Islet of Langerhans (tissue), 1 donor: ENCODE results near the gene PPARG.
"Not testable (repeated sequence)": the region's sequence is repeated elsewhere in the genome, so short reads cannot be mapped to it uniquely, and the experiment has no call there.

ENCODE experiments used
- FAIRE-seq: peaks from one replicate; lab custom pipeline; 2011; peaks lifted over from hg19 to GRCh38; lab: Jason Lieb, UNC

Gene PPARG

GRCh38 chr3:12279591-12280326 lies 9.1 kb upstream of the PPARG start:
- FAIRE-seq: no peak

DNA sequence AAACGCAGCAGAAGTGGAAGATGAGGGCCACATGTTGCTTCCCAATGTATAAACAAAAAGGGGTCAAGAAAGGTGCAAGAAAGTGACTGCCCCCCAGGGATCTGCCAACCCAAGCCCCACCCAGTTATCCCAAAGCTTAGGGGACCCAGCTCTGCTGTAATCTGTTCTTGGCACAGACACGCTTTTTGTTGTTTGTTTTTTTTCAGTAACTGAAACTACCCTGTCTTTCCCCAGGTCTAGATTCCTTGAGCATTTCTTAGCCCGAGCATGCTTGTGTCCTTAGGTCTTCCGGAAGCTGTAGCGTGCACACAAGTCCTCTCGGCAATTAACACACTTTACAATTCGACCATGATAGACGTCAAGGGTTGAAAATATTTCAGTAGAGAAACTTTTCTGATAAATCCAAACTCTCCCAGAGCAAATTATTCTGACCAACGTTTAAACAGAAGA lies 8.5 kb upstream of the PPARG start:
- no peak for FAIRE-seq

GRCh38 chr3:12284591-12284990 lies 4.3 kb upstream of the PPARG start:
- no peak for FAIRE-seq

DNA sequence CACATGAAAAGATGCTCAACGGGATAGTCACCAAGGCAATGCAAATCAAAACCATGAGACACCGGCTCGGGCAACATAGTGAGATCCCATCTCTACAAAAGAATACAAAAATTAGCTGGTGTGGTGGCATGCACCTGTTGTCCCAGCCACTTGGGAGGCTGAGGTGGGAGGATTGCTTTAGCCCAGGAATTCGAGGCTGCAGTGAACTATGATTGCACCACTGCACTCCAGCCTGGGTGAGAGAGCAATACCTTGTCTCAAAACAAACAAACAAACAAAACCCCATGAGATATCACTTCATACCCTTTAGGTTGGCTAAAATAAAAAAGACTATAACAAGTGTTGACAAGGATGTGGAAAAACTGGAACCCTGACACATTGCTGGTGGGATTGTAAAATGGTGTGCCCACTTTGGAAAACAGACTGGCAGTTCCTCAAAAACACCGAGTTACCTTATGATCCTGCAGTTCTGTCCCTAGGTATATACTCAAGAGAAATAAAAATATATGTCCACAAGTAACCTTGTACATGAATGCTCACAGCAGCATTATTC lies 3.8 kb upstream of the PPARG start:
- no peak for FAIRE-seq

GRCh38 chr3:12285779-12286178 lies 3.1 kb upstream of the PPARG start:
- not testable (repeated sequence) for FAIRE-seq

GRCh38 chr3:12286504-12286903 lies 2.4 kb upstream of the PPARG start:
- FAIRE-seq: no peak

DNA sequence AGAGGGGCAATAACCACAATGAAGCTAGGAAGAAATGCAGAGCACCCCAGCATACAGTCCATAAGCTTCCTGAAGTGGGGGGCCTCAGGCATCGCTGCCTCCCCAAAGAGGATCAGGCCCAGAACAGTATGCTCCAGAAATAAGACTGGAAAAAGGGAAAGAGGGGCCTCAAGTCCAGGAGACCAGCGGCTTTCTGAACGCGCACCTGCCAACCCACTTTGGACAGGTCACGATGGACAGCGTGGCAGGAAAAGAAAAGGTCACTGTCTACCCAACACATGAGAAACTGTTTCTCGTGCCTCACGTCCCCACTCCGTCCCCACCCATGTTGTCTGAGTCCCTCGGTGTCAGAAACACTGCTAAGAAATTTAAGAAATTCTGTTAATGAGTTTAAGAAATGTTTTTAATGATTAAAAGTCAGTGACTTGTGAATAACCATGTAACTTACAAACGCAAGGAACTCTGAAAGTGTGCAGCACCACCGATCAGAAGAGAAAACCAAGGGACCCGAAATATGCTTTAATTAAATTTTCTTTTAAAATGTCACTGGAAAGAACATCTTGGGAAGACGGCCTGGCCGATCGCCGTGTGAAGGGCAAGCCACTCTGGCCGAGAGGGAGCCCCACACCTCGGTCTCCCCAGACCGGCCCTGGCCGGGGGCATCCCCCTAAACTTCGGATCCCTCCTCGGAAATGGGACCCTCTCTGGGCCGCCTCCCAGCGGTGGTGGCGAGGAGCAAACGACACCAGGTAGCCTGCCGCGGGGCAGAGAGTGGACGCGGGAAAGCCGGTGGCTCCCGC lies 1.7 kb upstream of the PPARG start:
- no peak for FAIRE-seq

DNA sequence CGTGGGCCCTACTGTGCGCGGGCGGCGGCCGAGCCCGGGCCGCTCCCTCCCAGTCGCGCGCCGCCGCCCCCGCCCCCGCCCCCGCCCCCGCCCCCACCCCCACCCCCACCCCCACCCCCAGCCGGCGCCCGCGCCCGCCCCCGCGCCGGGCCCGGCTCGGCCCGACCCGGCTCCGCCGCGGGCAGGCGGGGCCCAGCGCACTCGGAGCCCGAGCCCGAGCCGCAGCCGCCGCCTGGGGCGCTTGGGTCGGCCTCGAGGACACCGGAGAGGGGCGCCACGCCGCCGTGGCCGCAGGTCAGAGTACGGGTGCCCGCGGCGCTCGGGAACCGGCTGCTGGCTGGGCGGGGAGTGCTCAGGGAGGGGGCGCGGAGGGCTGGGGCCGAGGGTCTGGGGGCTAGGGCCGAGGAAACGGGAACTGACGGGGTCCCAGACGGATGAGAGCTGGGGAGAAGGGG lies 1.1 kb upstream of the PPARG start:
- no peak for FAIRE-seq

DNA sequence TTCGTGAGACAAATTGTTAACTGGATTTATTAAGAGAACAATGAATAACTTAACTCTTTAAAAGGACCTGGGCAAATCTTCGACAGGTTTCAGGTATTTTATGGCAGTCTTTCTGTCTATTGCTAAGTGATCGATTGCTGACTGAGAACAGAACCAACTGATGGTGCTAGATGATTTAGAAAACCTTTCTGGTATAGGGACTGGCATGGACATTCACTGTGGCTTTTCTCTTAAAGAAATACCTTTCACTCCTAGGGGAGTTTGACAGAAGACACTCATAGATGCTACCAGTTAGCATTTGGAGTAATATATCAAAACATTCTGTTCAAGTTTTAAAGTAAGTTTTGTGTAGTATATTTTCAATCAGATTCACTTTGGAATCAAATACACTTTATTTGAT lies 654 bp downstream of the PPARG start:
- FAIRE-seq: no peak

DNA sequence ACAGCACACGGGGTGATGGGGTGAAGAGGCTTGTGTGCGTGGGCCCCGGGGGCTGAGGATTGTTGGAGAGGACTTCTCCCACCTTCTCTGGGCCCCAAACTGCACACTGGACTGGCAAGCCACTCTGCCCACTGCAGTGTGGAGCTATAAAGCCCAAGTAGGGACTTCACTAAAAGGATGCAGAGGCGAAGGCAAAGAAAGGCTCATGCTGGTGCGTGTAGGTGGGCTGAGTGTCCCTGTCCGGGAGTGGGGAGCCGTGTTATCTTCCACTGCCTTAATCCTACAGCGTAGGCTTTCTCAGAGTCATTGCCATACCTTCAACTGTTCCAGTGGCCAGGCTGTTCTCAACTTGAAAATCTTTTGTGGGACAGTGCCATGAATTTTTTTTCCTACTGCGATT lies 3.9 kb downstream of the PPARG start:
- no peak for FAIRE-seq

DNA sequence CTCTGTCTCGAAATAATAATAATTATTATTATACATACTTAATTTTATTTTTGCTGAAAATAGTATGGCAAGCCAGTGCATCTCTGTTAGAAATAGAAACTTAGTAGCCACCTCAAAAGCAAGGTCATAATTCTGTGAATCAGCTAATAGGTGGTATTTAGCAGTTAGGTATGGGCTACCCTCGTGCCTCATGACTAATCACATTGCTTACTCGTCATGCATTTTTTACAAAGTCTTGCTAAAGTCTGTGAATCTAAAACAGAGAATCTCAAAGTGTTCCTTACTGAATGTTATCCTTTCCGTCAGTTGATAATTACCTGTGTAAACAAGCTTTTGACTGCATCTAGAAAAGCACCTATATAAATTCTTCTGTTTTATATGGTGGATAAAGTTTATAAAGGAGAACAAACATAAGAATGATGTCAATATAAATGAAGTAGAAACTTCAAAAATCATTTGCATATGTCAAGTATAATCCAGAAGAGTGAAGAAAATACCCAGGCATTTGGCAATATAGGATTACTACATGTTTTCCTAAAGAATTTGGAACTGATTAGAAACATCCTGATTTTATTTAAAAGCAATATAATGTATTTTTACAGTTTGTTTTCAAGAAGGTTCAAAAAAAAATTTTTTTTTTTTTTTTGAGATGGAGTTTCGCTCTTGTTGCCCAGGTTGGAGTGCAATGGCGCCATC lies 6.2 kb downstream of the PPARG start:
- FAIRE-seq: no peak

- FAIRE-seq: no peak
Observed at GRCh38 chr3:12296511-12296910, 7.6 kb downstream of the PPARG start.

DNA sequence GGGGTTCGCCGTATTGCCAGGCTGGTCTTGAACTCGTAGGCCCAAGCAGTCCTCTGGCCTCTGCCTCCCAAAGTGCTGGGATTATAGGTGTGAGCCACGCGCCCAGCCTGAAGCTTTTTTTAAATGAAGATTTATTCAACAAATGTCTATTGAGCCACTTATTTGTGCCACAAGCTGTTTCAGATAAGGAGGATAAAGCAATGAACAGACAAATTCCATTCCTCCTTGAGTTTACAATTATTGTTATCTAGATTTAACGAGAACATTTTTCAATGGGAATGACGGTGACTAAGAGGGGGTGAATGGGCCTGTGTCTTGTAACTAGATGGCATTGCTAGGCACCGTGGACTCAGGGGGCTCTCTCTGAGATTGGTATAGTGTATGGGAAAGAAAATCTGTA lies 10.2 kb downstream of the PPARG start:
- no peak for FAIRE-seq

DNA sequence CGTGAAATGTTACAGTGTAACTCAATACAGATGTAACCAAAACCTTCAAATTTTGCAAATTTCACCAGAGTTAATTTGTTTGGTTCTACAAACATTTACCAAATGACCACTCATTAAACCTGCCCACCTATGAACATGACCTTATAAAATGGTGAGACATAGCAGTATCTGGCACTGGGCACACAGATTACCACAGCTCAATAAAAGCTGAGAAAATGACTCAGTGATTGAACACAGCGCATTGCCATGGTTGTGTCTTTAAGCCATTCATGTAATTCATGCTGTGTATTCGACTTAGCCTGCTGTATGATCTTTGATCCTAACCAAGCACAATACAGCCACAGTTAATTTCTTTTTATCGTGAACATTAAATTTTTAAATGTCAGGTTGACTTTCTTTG lies 11.3 kb downstream of the PPARG start:
- FAIRE-seq: no peak

DNA sequence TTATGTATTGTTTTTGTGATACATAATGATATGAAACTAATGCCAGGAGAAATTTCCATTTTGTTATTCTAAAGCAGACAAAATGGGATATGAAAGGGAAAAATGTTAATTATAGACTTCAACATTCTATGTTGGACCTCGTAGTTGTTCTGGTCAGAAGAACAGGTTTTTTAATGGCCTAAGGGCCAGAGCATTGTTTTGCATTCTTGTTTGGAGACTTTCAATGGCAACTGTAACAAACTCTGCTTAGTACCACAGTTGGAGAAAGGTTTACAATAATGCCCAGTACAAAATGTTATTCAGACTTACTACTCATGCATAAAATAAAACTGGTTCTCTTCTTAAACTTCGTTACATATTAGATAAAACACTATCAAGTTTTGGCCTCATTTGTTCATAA lies 12.2 kb downstream of the PPARG start:
- FAIRE-seq: no peak

GRCh38 chr3:12301513-12301912 lies 12.6 kb downstream of the PPARG start:
- FAIRE-seq: no peak

- FAIRE-seq: no peak
Observed at GRCh38 chr3:12302564-12302963, 13.7 kb downstream of the PPARG start.

DNA sequence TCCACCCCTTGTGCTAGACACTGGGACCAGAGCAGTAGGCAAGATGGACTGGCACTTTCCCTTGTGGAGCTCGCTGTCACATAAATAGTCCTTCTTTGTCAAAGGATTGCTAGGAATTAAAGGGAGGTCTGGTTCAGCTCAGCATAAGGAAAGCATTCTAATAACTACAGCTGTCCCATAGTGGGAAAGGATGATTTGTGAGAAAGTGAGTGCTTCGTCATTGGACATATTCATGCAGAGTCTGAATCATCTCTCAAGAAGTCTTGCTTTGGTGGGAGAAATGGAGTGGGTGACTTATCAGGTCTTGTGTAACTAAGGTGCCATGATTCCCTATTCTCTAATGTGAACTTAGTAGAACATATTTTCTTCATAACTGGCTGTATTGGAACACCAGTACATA lies 14.7 kb downstream of the PPARG start:
- FAIRE-seq: no peak

DNA sequence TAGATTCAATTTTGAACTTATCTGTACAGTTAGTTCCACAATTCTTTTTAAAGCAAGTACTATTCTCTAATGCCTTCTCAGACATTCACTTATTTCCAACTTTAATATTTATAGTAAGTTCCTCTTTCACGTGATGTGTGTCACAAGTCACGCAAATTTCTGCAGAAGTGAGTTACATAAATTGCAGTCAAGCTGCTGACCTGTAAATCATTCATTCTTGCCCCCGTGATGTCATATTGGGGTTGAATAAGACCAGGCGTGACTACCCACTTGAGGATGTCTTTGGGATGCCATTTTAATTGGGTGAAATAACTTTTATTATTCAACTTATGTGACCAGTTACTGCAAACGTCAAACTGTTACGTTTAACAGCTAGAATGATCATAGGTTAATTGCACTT lies 15.1 kb downstream of the PPARG start:
- FAIRE-seq: no peak

GRCh38 chr3:12307136-12307535 lies 18.3 kb downstream of the PPARG start:
- FAIRE-seq: no peak

DNA sequence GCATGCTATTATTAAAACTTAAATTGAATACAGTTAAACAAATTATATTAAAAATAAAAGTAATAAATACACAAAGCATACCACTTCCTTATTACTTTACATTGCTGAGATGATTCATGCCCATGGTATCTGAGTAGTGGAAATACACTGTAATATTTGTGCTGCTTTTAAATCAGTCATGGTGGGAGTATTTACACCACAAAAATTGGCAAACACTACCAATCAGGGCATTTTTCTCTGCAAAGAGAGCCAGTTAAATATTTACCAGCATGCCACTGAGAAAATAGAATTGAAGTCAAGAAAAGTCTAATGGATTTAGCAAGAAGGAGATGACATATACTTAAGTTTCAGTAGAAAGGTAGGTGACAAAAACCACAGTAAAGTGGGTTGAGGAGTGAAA lies 19.6 kb downstream of the PPARG start:
- FAIRE-seq: no peak

DNA sequence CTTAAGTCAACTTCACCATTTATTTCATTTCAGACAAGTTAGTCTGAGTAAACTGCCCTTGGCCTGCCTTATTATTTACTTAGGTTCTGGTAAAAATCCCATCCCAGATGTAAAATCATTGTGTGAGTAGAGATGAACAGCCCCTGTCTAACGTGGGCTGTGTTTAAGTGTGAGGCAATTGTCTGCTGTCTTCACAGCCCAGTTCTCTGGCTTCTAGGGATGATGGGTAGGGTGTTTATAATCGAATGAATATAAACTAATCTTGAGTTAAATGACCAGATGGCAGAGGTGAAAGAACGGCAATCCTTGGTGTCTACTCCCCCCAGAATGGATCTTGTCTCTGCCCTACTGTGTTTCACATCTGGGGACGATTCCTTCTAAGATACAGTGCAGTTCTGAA lies 20.8 kb downstream of the PPARG start:
- no peak for FAIRE-seq

DNA sequence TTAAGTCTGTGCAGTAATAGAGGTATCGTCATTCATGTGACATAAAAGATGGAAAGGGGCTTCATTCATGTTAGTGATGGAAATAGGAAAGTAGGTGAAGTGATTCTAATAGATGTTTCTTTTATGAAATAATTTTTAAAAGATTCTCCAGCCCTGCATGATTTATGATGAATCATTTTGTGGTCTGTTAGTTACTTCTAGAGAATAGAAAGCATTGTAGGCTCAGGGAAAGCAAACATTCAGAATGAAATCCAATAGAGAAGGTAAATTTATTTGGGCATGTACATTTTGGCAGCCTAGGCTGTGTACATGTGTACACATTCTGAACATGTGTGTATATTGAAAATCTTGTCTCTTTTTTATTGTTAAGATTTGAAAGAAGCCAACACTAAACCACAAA lies 23.1 kb downstream of the PPARG start:
- no peak for FAIRE-seq
